ENCODE measurements around the gene WDR62.

The WDR62 gene

DNA sequence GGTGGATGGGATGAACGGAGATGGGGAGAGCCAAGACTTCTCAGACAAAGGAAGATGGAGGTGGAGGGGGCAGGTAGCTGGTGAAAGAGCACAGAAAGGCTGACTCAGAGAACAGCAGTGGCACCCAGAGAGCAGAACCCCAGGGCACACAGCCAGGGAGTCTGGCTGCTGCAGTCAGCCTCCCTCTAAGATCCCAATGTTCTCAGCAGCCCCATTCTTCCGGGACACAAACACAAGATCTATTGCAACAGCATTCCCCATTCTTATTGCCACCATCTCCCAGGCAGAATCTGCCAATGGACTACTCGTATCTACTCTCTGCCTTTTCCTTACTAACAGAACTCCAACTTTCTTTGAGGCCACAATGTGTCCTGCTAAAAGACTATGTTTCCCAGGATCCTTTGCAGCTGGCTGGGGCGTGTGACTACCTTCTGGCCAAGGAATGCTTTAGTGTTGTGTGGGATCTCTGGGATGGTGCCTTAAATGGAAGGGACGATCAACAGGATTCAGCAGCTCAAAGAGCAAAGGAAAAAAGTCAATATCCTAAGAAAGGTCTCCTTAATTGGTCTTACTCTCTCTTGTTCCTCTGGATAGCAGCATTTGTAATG is 8.2 kb upstream of the WDR62 start:
- no peaks in the 10 kb centered on the region for H3K9me3 ChIP-seq (ENCODE audit: control insufficient read depth, low read length)
- H3K36me3 ChIP-seq (ENCODE audit: control insufficient read depth, insufficient read depth, low read length) = no peaks in the 10 kb centered on the region
- no peak overlapping the region for H3K4me3 ChIP-seq (ENCODE audit: low read length)
- H3K27me3 ChIP-seq (ENCODE audit: control insufficient read depth, insufficient read depth, low read length) = no peaks in the 10 kb centered on the region
- H3K9ac ChIP-seq (ENCODE audit: low read length) = no peak overlapping the region
- no peaks in the 10 kb centered on the region for H3K4me1 ChIP-seq (ENCODE audit: control insufficient read depth, insufficient read depth, low read length)

DNA sequence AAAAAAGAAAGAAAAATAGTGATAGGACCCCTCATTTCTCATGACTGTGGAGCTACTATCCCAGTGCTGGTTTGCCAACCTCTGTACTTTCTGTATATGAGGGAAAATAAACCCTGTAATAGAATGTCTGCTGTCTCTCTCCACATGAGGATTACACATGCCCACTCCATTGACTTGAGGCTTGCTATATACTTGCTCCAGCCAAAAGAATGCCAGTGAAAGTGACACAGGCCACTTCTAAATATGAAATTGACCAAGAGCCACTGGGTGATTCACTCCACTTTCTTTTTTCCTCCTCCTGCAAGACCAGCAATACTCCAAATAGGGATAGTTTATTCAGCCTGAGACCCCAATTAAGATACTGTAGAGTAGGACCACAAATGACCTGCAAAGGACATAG is 6.9 kb upstream of the WDR62 start:
- Histone ChIP-seq H3K4me3 (ENCODE audit: low read length) (no peak overlapping the region), H3K27me3 (ENCODE audit: control insufficient read depth, insufficient read depth, low read length) (no peaks in the 10 kb centered on the region), H3K4me1 (ENCODE audit: control insufficient read depth, insufficient read depth, low read length) (no peaks in the 10 kb centered on the region), H3K9me3 (ENCODE audit: control insufficient read depth, low read length) (no peaks in the 10 kb centered on the region), H3K36me3 (ENCODE audit: control insufficient read depth, insufficient read depth, low read length) (no peaks in the 10 kb centered on the region), H3K9ac (ENCODE audit: low read length) (no peak overlapping the region)

DNA sequence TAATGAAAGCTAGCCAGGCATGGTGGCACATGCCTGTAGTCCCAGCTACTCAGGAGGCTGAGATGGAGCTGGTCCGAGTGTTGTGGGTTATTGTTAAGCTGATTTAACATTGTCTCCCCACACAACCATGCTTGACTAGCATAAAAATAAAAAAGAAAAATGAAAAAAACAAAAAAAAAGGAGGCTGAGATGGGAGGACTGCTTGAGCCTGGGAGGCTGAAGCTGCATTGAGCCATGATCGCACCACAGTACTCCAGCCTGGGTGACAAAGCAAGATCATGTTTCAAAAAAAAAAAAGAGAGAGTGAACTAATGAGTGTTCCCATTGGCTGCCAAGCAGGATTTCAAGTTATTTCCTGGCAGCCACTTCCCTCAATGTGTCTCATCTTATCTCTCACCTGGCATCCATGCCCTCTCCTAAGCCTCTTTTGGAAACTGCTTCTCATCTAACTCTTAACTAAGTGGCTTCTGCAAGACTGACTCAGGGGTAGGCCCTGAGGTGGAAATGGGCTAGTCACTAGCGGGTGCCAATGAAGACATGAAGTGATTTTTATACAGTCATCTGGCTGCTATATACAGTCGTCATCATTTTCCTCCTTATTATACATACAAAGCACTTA is 5.5 kb upstream of the WDR62 start:
- Histone ChIP-seq H3K4me3 (ENCODE audit: low read length) (no peak overlapping the region), H3K9ac (ENCODE audit: low read length) (no peak overlapping the region), H3K36me3 (ENCODE audit: control insufficient read depth, insufficient read depth, low read length) (no peaks in the 10 kb centered on the region), H3K27me3 (ENCODE audit: control insufficient read depth, insufficient read depth, low read length) (no peaks in the 10 kb centered on the region), H3K9me3 (ENCODE audit: control insufficient read depth, low read length) (no peaks in the 10 kb centered on the region), H3K4me1 (ENCODE audit: control insufficient read depth, insufficient read depth, low read length) (no peaks in the 10 kb centered on the region)

DNA sequence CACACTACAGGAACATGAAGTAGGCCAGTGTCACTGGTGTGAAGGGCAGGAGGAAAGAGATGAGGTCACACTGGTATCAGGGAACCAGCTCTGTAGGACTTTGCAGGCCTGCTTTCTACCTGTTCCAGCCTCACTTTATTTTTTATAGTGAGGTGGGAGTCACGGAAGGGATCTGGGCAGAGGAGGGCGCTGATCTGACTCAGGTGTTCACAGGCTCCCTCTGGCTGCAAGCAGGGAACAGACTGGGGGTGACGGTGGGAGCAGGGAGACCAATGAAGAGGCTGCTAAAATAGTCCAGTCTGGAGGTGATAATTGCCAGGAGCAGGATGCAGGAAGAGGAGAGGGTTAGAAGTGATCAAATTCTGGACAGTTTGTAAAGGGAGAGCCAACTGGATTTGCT is 3.5 kb upstream of the WDR62 start:
- Histone ChIP-seq H3K4me1 (ENCODE audit: control insufficient read depth, insufficient read depth, low read length) (peaks cover 6% of the 10 kb centered on the region), H3K9me3 (ENCODE audit: control insufficient read depth, low read length) (no peaks in the 10 kb centered on the region), H3K27me3 (ENCODE audit: control insufficient read depth, insufficient read depth, low read length) (no peaks in the 10 kb centered on the region), H3K4me3 (ENCODE audit: low read length) (no peak overlapping the region), H3K9ac (ENCODE audit: low read length) (no peak overlapping the region), H3K36me3 (ENCODE audit: control insufficient read depth, insufficient read depth, low read length) (no peaks in the 10 kb centered on the region)

DNA sequence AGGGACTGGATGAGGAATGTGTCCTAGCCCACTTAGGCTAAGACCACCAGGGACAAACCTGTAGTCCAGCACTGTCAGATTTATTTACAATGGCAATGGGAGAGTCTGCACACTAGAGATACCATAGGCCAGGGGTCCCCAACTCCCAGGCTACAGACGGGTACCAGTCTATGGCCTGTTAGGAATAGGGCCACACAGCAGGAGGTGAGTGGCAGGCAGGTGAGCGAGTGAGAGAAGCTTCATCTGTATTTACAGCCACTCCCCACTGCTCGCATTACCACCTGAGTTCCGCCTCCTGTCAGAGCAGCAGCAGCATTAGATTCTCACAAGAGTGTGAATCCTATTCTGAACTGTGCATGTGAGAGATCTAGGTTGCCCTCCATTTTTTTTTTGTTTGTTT is 3.1 kb upstream of the WDR62 start:
- Histone ChIP-seq H3K4me1 (ENCODE audit: control insufficient read depth, insufficient read depth, low read length) (peaks cover 6% of the 10 kb centered on the region), H3K36me3 (ENCODE audit: control insufficient read depth, insufficient read depth, low read length) (no peaks in the 10 kb centered on the region), H3K9me3 (ENCODE audit: control insufficient read depth, low read length) (no peaks in the 10 kb centered on the region), H3K4me3 (ENCODE audit: low read length) (no peak overlapping the region), H3K27me3 (ENCODE audit: control insufficient read depth, insufficient read depth, low read length) (no peaks in the 10 kb centered on the region), H3K9ac (ENCODE audit: low read length) (no peak overlapping the region)

DNA sequence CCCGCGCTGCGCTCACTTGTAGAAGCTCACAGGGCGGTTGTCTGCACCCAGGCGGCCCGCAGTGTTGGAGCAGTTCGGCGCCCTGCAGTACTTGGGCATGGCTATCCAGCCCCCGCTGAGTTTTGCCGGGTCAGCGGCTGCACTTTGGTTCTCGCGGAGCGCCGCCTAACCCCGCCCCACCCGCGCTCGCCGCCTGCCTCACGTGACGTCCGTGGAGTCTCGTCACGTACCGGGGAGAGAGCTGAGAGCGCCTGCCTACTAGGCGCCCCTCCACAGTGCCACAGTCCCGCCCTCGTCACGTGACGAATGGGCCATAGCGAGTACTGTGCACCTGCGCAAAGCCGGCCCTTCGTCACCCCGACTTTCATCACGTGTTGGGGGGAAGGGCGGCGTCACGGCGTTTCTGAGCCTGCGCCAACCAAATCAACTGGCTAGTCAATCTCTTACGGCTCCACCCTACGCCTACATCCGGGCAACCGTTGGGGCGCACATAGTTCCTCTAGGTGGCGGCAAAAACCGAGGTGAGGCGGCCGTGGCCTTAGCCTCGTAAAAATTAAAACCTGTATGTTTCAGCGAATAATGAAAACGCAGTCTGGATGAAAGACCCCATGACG is 471 bp upstream of the WDR62 start, which contains the start of gene THAP8:
Gene THAP8 (minus strand): TSS at position 167 of the 614 bp plus-strand sequence. CDS start 68 bp downstream, at position 99.
- peaks cover 6% of the 10 kb centered on the region for H3K4me1 ChIP-seq (ENCODE audit: control insufficient read depth, insufficient read depth, low read length)
- H3K36me3 ChIP-seq (ENCODE audit: control insufficient read depth, insufficient read depth, low read length) = no peaks in the 10 kb centered on the region
- peak within 1 kb of the TSS; percentile 66 for H3K9ac ChIP-seq (ENCODE audit: low read length)
- H3K9me3 ChIP-seq (ENCODE audit: control insufficient read depth, low read length) = no peaks in the 10 kb centered on the region
- H3K27me3 ChIP-seq (ENCODE audit: control insufficient read depth, insufficient read depth, low read length) = no peaks in the 10 kb centered on the region
- H3K4me3 ChIP-seq (ENCODE audit: low read length) = peak within 1 kb of the TSS; percentile 72

DNA sequence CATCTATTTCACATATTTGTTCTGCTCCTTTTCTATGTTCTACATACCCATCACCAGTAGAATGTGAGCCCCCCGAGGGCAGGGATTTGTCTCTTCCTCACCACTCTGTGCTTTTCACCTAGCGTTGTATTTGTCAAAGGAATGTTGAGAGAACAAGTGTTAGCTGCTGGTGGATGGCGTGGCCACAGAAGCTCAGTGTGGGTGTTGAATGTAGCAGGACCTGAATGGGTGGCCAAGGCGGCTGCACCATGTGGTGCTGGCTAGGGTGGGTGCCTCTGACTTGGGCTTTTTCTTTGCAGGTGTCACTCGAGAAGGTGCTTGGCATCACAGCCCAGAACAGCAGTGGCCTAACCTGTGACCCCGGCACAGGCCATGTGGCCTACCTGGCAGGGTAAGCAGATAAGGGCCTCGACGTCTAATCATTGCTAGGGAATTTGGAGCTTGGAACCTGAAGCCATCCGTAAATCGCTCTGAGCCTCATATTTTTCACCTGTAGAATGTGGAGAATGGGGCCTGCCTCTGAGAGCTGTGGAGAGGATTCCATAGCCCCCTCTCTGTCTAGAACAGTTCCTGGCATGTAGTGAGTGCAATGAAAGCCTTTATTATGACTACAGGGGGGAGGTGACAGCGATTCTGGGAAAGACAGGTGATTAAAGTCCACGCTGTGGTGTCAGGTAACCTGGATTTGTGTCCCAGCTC is 3.9 kb downstream of the WDR62 start:
- Histone ChIP-seq H3K9me3 (ENCODE audit: control insufficient read depth, low read length) (no peaks in the 10 kb centered on the region), H3K9ac (ENCODE audit: low read length) (no peak overlapping the region), H3K27me3 (ENCODE audit: control insufficient read depth, insufficient read depth, low read length) (no peaks in the 10 kb centered on the region), H3K4me1 (ENCODE audit: control insufficient read depth, insufficient read depth, low read length) (peaks cover 6% of the 10 kb centered on the region), H3K4me3 (ENCODE audit: low read length) (no peak overlapping the region), H3K36me3 (ENCODE audit: control insufficient read depth, insufficient read depth, low read length) (no peaks in the 10 kb centered on the region)

DNA sequence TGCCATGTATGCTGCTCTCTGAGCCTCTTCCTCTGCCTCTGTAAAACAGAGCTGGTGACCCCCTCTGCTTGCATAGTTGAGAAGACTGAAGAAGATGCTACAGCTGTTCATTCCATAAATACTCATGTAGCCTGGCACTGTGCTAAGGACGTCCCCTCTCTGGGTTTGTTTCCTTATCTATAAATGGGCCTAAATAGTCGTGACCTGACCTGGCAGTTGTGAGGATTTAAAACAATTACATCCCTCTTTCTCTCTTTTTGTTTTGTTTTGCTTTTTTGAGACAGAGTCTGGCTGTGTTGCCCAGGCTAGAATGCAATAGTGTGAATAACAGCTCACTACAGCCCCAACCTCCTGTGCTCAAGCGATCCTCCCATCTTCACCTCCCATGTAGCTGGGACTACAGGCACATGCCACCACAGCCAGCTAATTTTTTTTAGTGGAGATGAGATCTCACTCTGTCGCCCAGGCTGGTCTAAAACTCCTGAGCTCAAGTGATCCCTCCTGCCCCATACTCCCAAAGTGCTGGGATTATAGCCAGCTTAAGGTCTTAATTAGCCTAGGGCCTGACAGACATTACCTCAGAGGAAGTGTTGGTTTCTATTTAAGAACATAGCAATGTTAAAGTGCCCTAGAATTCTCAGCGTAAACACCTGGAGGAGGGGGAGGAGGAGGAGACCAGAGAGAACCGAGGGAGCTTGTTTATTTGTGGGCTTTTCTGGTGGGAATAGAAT is 4.6 kb downstream of the WDR62 start:
- H3K4me1 ChIP-seq (ENCODE audit: control insufficient read depth, insufficient read depth, low read length) = peaks cover 6% of the 10 kb centered on the region
- no peaks in the 10 kb centered on the region for H3K9me3 ChIP-seq (ENCODE audit: control insufficient read depth, low read length)
- no peak overlapping the region for H3K4me3 ChIP-seq (ENCODE audit: low read length)
- H3K27me3 ChIP-seq (ENCODE audit: control insufficient read depth, insufficient read depth, low read length) = no peaks in the 10 kb centered on the region
- no peaks in the 10 kb centered on the region for H3K36me3 ChIP-seq (ENCODE audit: control insufficient read depth, insufficient read depth, low read length)
- no peak overlapping the region for H3K9ac ChIP-seq (ENCODE audit: low read length)

DNA sequence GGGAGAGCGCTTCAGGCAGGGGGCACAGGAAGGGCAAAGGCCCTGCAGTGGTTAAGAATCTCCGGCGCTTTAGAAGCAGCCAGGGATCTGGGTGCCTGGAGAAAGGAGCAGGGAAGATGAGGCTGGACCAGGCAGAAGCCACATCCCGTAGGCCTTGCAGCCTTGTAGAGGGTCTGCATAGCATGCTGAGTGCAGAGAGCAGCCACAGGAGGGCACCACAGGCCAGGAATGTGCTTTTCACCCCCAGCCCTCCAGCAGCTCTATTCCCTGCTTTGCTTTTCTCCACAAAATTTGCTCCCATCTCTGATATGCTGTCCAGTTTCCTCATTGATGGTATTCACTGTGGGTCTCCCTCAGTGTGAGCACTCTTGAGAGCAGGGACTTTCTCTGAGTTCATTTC is 5.7 kb downstream of the WDR62 start:
- H3K27me3 ChIP-seq (ENCODE audit: control insufficient read depth, insufficient read depth, low read length) = no peaks in the 10 kb centered on the region
- no peak overlapping the region for H3K4me3 ChIP-seq (ENCODE audit: low read length)
- no peaks in the 10 kb centered on the region for H3K36me3 ChIP-seq (ENCODE audit: control insufficient read depth, insufficient read depth, low read length)
- no peaks in the 10 kb centered on the region for H3K9me3 ChIP-seq (ENCODE audit: control insufficient read depth, low read length)
- H3K4me1 ChIP-seq (ENCODE audit: control insufficient read depth, insufficient read depth, low read length) = peaks cover 2% of the 10 kb centered on the region
- no peak overlapping the region for H3K9ac ChIP-seq (ENCODE audit: low read length)

DNA sequence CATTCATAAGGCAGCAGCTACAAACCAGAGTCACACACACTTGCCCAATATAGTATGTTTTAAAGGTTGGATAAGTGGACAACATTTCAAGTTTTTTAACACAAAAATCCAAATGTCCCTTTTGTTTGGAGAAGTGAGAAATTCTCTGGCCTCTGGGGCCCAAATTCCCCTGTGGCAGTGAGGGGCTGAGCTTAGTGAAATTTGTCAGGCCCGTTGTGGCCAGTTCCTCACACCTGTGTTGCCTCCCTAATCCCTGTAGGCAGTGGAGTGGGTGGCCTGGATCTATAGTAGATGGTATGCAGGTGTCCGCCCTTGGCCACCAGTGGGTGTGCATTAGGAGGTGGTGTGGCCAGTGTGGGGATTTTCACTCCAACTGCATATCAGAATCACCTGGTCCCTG is 6.7 kb downstream of the WDR62 start:
- Histone ChIP-seq H3K9ac (ENCODE audit: low read length) (no peak overlapping the region), H3K9me3 (ENCODE audit: control insufficient read depth, low read length) (no peaks in the 10 kb centered on the region), H3K36me3 (ENCODE audit: control insufficient read depth, insufficient read depth, low read length) (no peaks in the 10 kb centered on the region), H3K4me3 (ENCODE audit: low read length) (no peak overlapping the region), H3K4me1 (ENCODE audit: control insufficient read depth, insufficient read depth, low read length) (no peaks in the 10 kb centered on the region), H3K27me3 (ENCODE audit: control insufficient read depth, insufficient read depth, low read length) (no peaks in the 10 kb centered on the region)

DNA sequence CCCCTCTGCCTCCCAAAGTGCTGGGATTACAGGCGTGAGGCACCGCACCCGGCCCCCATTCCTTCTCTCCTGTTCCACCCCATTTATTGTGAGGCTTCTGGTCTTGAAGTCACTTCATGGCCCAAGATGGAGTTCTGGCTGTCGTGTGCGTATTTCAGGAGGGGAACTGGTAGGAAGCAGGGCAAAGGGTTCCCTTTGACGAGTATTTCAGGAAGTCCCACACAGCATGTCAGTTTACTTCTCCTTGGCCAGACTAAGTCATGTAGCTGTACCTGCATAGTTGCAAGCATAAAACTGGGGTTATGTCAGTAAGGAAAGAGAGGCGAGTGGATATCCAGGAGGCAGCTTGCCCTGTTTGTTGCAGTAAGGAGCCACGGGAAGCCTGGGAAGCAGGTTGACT is 10.1 kb downstream of the WDR62 start:
- Histone ChIP-seq H3K9me3 (ENCODE audit: control insufficient read depth, low read length) (no peaks in the 10 kb centered on the region), H3K27me3 (ENCODE audit: control insufficient read depth, insufficient read depth, low read length) (no peaks in the 10 kb centered on the region), H3K4me1 (ENCODE audit: control insufficient read depth, insufficient read depth, low read length) (no peaks in the 10 kb centered on the region), H3K9ac (ENCODE audit: low read length) (no peak overlapping the region), H3K36me3 (ENCODE audit: control insufficient read depth, insufficient read depth, low read length) (no peaks in the 10 kb centered on the region), H3K4me3 (ENCODE audit: low read length) (no peak overlapping the region)

DNA sequence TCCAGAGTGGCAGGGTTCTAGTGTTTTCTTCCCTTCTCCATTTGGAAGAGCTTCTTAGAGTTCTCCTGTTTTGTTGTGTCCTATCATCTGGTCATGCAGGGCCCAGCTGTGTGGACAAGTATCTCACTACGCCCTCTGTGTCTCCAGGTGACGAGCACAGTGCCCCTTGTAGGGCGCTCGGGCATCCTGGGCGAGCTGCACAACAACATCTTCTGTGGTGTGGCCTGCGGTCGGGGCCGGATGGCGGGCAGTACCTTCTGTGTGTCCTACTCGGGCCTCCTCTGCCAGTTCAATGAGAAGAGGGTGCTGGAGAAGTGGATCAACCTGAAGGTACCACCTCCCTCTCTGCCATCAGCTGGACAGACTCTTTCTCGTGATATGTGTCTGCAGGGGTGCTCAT is 13.0 kb downstream of the WDR62 start:
- no peak overlapping the region for H3K4me3 ChIP-seq (ENCODE audit: low read length)
- no peaks in the 10 kb centered on the region for H3K27me3 ChIP-seq (ENCODE audit: control insufficient read depth, insufficient read depth, low read length)
- H3K36me3 ChIP-seq (ENCODE audit: control insufficient read depth, insufficient read depth, low read length) = no peaks in the 10 kb centered on the region
- H3K9ac ChIP-seq (ENCODE audit: low read length) = no peak overlapping the region
- no peaks in the 10 kb centered on the region for H3K9me3 ChIP-seq (ENCODE audit: control insufficient read depth, low read length)
- no peaks in the 10 kb centered on the region for H3K4me1 ChIP-seq (ENCODE audit: control insufficient read depth, insufficient read depth, low read length)
